IPS-20b (cell line): ENCODE data around the gene CORO1C.

Experiments
- H3K27ac ChIP-seq: one replicate; pipeline ENCODE4 v1.5.1; 2013; ENCODE audit warnings: low read length
- H3K27me3 ChIP-seq: 2 replicates; pipeline ENCODE4 v1.6.1; 2013; ENCODE audit warnings: mild to moderate bottlenecking, low read length, inconsistent platforms; ENCODE audit not compliant: insufficient read depth
- H3K36me3 ChIP-seq: 2 replicates; pipeline ENCODE4 v1.6.1; 2013; ENCODE audit warnings: low read depth, mild to moderate bottlenecking, inconsistent platforms, low read length, moderate library complexity; ENCODE audit not compliant: insufficient read depth
- H3K4me1 ChIP-seq: 2 replicates; pipeline ENCODE4 v1.6.1; 2013; ENCODE audit warnings: mild to moderate bottlenecking, control low read depth, inconsistent platforms, low read length, moderate library complexity; ENCODE audit not compliant: insufficient read depth
- H3K4me3 ChIP-seq: 2 replicates; pipeline ENCODE4 v1.5.1; 2013; ENCODE audit warnings: mild to moderate bottlenecking, low read length, inconsistent platforms
- H3K9ac ChIP-seq: 2 replicates; pipeline ENCODE4 v1.6.1; 2013; ENCODE audit warnings: low read depth, mild to moderate bottlenecking, inconsistent platforms, low read length, moderate library complexity
- H3K9me3 ChIP-seq: 2 replicates; pipeline ENCODE4 v1.6.1; 2013; ENCODE audit warnings: mild to moderate bottlenecking, low read depth, low read length, inconsistent platforms; ENCODE audit not compliant: insufficient read depth

CORO1C gene

DNA sequence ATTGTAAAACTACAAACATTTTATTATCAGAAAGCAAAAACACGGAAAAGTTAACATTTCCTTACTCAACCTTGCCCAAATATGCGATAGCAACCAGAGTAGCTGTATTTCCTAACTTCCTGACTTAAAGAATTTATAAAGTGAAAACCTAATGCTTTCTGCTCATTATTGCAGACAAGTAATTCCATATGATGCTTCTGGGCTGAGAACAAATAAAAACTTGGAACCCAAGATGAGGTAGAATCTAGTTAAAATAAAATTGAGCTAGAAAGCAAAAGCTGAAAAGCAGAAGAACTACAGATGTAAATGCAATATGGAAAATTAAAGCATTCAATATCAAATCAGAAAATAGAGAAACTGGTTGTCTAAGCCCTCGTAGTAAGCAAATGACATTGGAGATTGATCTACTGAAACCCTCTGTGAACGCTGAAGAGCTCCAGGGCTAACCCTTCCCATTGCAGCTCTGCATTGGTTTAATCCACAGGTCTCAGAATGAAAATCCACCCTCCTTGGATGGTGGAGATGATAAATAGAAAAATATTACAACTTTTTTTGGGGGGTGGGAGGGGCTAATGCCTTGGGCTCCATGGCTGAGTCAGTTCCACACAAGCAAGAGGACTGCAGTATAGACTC, 40.7 kb downstream of the CORO1C start:
- H3K4me1 ChIP-seq: peaks cover 41% of the 10 kb centered on the region
- H3K4me3 ChIP-seq: no peak overlapping the region
- no peaks in the 10 kb centered on the region for H3K27me3 ChIP-seq
- H3K9me3 ChIP-seq: no peaks in the 10 kb centered on the region
- H3K9ac ChIP-seq: peak overlapping the region; percentile 89; the same call in 1 of the 2 replicates
- peaks cover 10% of the 10 kb centered on the region for H3K36me3 ChIP-seq
- H3K27ac ChIP-seq: peak overlapping the region; percentile 98

DNA sequence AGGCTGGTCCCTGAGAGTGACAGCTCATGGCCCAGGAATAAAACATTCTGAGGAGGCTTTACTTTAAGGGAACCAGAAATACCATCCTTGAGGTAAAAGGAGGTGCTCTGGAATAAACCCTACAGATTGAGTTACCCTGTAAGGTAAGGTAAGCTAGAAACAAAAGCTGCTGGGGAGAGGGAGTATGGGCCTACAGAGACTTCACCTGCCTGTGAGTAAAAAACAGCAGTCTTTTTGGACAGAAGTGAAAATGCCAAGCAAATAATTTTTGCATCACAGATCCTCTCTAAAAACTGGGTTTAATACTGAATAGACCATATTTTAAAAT, 41.2 kb downstream of the CORO1C start:
- peaks cover 5% of the 10 kb centered on the region for H3K36me3 ChIP-seq
- H3K9me3 ChIP-seq: no peaks in the 10 kb centered on the region
- H3K9ac ChIP-seq: peak overlapping the region; percentile 89; the same call in 1 of the 2 replicates
- peak overlapping the region; percentile 85 for H3K27ac ChIP-seq
- peaks cover 45% of the 10 kb centered on the region for H3K4me1 ChIP-seq
- no peak overlapping the region for H3K4me3 ChIP-seq
- H3K27me3 ChIP-seq: no peaks in the 10 kb centered on the region

GRCh38 chr12:108689314-108690190, 41.8 kb downstream of the CORO1C start:
- Histone ChIP-seq H3K9ac (peak overlapping the region; percentile 89; the same call in 1 of the 2 replicates), H3K4me3 (no peak overlapping the region), H3K4me1 (peaks cover 49% of the 10 kb centered on the region), H3K9me3 (no peaks in the 10 kb centered on the region), H3K36me3 (no peaks in the 10 kb centered on the region), H3K27me3 (no peaks in the 10 kb centered on the region), H3K27ac (peak overlapping the region; percentile 85)

GRCh38 chr12:108686780-108687179, 44.5 kb downstream of the CORO1C start:
- Histone ChIP-seq H3K4me1 (peaks cover 42% of the 10 kb centered on the region), H3K27ac (no peak overlapping the region), H3K9ac (no peak overlapping the region), H3K4me3 (no peak overlapping the region), H3K9me3 (no peaks in the 10 kb centered on the region), H3K27me3 (no peaks in the 10 kb centered on the region), H3K36me3 (no peaks in the 10 kb centered on the region)

- H3K9me3 ChIP-seq: no peaks in the 10 kb centered on the region
- H3K27me3 ChIP-seq: no peaks in the 10 kb centered on the region
- peaks cover 34% of the 10 kb centered on the region for H3K4me1 ChIP-seq
- H3K27ac ChIP-seq: no peak overlapping the region
- H3K4me3 ChIP-seq: no peak overlapping the region
- peak overlapping the region; percentile 44; the same call in 1 of the 2 replicates for H3K9ac ChIP-seq
- H3K36me3 ChIP-seq: no peaks in the 10 kb centered on the region
Measured at GRCh38 chr12:108685469-108686260, 45.7 kb downstream of the CORO1C start.

DNA sequence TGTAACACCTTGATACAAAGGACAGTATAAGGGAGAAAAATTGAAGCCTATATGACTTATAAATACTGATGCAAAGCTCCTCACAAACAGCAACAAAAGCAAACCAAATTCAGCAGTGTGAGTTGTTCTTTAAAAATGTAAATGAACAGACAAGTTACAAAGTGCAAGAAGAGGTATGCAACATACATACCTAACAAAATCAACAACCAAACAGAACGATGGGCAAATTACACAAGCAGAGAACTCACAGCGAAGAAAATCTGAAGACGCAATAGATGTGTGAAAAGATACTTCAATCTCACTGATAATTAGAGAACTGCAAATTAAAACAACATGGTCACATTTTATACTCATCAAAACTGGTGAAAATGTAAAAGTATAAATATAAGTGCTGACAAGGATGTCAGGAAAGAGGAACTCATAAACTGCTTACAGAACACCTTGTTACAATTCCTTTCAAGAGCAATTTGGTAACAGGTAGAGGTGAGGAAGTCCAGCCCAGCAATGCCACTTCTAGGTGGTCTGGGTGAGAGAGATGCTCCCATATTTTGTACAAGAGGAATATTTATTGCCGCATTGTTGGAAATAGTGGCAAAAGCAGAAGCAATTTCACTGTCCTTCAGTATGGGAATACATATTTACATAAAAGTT, 47.3 kb downstream of the CORO1C start:
- Histone ChIP-seq H3K36me3 (no peaks in the 10 kb centered on the region), H3K4me3 (no peak overlapping the region), H3K27ac (no peak overlapping the region), H3K27me3 (no peaks in the 10 kb centered on the region), H3K9me3 (no peaks in the 10 kb centered on the region), H3K9ac (no peak overlapping the region), H3K4me1 (peaks cover 19% of the 10 kb centered on the region)

GRCh38 chr12:108681317-108681716, 50.0 kb downstream of the CORO1C start:
- Histone ChIP-seq H3K9me3 (no peaks in the 10 kb centered on the region), H3K27ac (no peak overlapping the region), H3K4me3 (no peak overlapping the region), H3K9ac (no peak overlapping the region), H3K36me3 (peaks cover 15% of the 10 kb centered on the region), H3K27me3 (no peaks in the 10 kb centered on the region), H3K4me1 (peaks cover 16% of the 10 kb centered on the region)

DNA sequence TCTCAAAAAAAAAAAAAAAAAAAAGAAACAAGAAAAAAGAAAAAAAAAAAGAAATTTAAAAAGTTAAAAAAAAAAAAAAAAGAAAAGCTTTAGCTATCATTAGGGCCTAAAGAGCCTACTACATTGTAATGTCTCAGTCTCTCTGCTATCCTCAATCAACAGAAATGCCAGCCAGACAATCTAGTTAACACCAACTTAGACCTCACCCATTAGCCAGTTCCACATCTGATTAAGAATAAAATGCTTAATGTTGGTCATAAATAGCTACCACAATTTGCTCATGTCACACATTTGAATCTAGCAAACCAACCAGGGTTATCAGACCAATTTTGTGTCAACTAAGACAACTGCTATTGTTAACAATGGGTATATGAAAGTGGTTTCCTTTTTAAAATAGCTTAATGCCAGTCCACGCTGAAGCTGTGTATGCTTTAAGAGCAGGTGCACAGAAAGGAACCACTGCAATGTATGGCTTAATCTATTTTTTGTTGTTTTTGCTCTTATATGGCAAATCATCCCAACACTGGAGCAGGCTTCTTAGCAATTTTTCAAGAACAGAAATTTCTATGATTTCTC, 52.1 kb downstream of the CORO1C start:
- Histone ChIP-seq H3K27me3 (no peaks in the 10 kb centered on the region), H3K27ac (no peak overlapping the region), H3K4me3 (no peak overlapping the region), H3K36me3 (peaks cover 27% of the 10 kb centered on the region), H3K9me3 (no peaks in the 10 kb centered on the region), H3K9ac (no peak overlapping the region), H3K4me1 (peaks cover 6% of the 10 kb centered on the region)

- Histone ChIP-seq H3K9ac (no peak overlapping the region), H3K27me3 (no peaks in the 10 kb centered on the region), H3K36me3 (peaks cover 27% of the 10 kb centered on the region), H3K27ac (no peak overlapping the region), H3K4me1 (no peaks in the 10 kb centered on the region), H3K4me3 (no peak overlapping the region), H3K9me3 (no peaks in the 10 kb centered on the region)
Measured at GRCh38 chr12:108678104-108678730, 53.1 kb downstream of the CORO1C start.

DNA sequence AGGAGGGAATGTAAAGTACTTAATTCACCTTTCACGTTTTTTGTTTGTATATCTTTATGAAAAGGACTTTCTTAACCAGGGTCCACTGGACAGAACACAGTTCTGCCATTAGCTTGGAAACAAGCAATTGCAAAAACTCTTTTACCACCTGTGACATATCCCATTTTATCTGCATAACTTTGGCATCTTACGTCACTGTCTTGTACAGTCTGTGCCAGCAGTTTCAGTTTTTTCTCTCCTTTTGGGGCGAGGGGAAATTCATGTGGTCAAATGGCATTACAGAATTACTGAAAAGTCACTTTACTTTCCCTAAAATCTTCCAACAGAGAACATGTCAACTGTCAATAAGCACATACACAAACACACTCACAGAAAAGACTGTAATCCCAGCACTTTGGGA, 53.9 kb downstream of the CORO1C start:
- Histone ChIP-seq H3K4me3 (no peak overlapping the region), H3K36me3 (peaks cover 27% of the 10 kb centered on the region), H3K27me3 (no peaks in the 10 kb centered on the region), H3K27ac (no peak overlapping the region), H3K9ac (no peak overlapping the region), H3K4me1 (no peaks in the 10 kb centered on the region), H3K9me3 (no peaks in the 10 kb centered on the region)

DNA sequence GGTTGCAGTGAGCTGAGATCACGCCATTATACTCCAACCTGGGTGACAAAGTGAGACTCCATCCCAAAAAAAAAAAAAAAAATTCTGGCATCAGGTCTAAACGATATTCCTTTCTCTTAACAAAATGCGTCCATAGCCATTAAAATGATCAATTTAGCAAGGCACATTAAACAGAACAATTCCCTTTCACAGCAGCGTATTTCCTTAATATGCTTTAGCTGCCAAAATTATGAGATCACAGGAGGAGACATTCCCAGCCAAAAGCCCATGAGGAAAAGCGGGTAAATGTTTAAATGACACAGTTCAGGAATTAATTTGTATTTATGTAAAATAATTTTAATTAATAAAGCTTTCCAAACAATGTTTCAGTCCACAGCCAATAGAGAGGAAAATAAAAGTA, 54.6 kb downstream of the CORO1C start:
- H3K9me3 ChIP-seq: no peaks in the 10 kb centered on the region
- H3K4me1 ChIP-seq: no peaks in the 10 kb centered on the region
- no peaks in the 10 kb centered on the region for H3K27me3 ChIP-seq
- peaks cover 27% of the 10 kb centered on the region for H3K36me3 ChIP-seq
- no peak overlapping the region for H3K9ac ChIP-seq
- H3K27ac ChIP-seq: no peak overlapping the region
- H3K4me3 ChIP-seq: no peak overlapping the region
